Effector memory CD4-positive, alpha-beta T cell (primary cell): Measurements from ENCODE around the gene NDUFB5.

Experiments used
- DNase-seq, 3 donors: peaks; one replicate each; pipeline ENCODE4 v3.0.0-alpha.2; 2020
- H3K27ac ChIP-seq: 2 replicates; pipeline ENCODE4 v1.7.0; 2013; ENCODE audit warnings: mild to moderate bottlenecking, low read length, moderate library complexity; ENCODE audit not compliant: insufficient read depth, poor library complexity, severe bottlenecking
- H3K27me3 ChIP-seq: replicated peaks from 2 replicates; pipeline ENCODE4 v1.7.0; 2013; ENCODE audit warnings: mild to moderate bottlenecking, low read length; ENCODE audit not compliant: insufficient read depth, control insufficient read depth, poor library complexity, severe bottlenecking
- H3K36me3 ChIP-seq: 2 replicates; pipeline ENCODE4 v1.7.0; 2013; ENCODE audit warnings: mild to moderate bottlenecking, low read length, moderate library complexity; ENCODE audit not compliant: control insufficient read depth, insufficient read depth
- H3K4me1 ChIP-seq: 2 replicates; pipeline ENCODE4 v1.7.0; 2013; ENCODE audit warnings: low read length, mild to moderate bottlenecking; ENCODE audit not compliant: control insufficient read depth, insufficient read depth, poor library complexity, severe bottlenecking
- H3K4me3 ChIP-seq: 2 replicates; pipeline ENCODE4 v1.7.0; 2013; ENCODE audit warnings: low read length, low read depth, mild to moderate bottlenecking; ENCODE audit not compliant: insufficient read depth, poor library complexity, severe bottlenecking
- H3K9me3 ChIP-seq: 2 replicates; pipeline ENCODE4 v1.7.0; 2013; ENCODE audit warnings: mild to moderate bottlenecking, low read length, moderate library complexity; ENCODE audit not compliant: control insufficient read depth

Gene NDUFB5

DNA sequence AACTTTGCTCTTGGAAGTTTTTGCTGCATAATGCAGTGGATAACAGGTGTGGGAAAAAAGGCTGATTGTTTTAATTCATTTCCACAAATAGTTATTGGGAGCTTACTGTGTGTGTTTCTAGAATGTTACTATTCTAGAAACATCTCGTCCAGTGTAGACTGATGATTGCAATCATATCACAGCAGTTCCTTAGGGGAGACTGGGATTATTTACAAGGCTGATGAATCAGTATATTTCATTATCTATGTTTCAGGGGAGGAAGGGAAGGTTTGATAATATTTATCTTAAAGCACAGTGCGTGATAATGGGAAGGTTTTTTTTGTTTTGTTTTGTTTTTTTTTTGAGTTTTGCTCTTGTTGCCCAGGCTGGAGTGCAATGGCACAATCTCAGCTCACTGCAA, 50.6 kb downstream of the NDUFB5 start:
- H3K9me3 ChIP-seq, result no peaks in the 10 kb centered on the region
- peaks cover 5% of the 10 kb centered on the region for H3K4me1 ChIP-seq
- H3K4me3 ChIP-seq, result no peak overlapping the region
- H3K27ac ChIP-seq, result no peak overlapping the region
- H3K27me3 ChIP-seq, result no peaks in the 10 kb centered on the region
- DNase-seq, result no peak
- H3K36me3 ChIP-seq, result no peaks in the 10 kb centered on the region

DNA sequence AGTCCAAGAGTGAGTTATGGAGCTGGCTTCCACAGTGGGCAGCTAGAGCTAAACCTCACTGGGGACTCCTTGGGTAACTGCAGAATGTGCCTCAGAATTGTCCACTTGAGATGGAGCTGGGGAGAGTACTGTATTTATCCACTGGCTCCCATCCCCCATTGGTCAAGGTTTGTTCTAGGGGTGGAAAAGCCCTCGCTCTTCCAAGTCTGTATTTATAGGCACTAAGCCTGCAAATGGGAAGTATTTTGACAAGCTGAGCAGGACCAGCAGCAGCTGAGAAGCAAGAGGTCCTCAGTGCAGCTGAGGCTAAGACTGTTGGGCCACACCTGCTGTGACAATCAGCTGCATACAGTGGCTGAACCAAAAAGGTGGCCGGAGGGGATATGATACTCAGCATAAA, 54.0 kb downstream of the NDUFB5 start:
- DNase-seq, result no peak
- no peak overlapping the region for H3K4me3 ChIP-seq
- no peak overlapping the region for H3K27ac ChIP-seq
- peaks cover 5% of the 10 kb centered on the region for H3K4me1 ChIP-seq
- no peaks in the 10 kb centered on the region for H3K9me3 ChIP-seq
- no peaks in the 10 kb centered on the region for H3K27me3 ChIP-seq
- no peaks in the 10 kb centered on the region for H3K36me3 ChIP-seq

DNA sequence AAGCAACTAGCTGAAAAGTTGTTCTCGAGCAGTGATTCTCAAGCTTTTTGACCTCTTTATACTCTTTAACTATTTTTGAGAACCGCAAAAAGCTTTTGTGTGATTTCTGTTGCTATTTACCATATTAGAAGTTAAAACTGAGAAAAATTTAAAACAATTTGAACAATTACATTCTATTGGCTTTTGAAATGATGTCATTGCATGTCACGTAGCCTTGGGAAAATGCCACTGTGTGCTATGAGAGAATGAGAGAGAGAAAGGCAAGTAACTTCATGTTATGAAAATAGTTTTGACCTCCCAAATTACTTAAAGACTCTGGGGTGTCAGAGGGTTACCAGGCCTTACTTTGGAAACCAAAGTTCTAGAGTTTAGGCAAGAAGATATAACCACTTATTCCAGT, 56.3 kb downstream of the NDUFB5 start:
- DNase-seq, result no peak
- Histone ChIP-seq H3K4me3 (no peak overlapping the region), H3K4me1 (no peaks in the 10 kb centered on the region), H3K9me3 (no peaks in the 10 kb centered on the region), H3K36me3 (no peaks in the 10 kb centered on the region), H3K27me3 (no peaks in the 10 kb centered on the region), H3K27ac (no peak overlapping the region)

DNA sequence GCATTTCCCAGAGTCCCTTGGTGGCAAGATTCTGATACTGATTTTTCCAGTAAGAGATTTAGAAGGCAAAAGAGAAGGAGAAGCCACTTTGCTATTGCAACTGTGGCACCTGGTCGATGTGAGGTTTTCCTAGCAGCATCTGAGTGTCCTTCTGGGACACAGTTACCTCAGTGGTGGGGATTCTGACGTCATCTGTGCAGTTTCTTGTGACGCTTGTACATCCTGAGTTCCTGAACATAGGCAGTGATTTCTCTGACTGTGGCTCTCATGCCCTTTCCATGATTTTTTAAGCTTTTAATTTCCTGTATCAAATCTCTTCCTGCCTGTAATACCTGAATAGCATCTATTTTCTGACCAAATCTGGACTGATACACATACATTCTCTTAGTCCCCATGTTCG, 57.2 kb downstream of the NDUFB5 start:
- Histone ChIP-seq H3K4me1 (no peaks in the 10 kb centered on the region), H3K27me3 (no peaks in the 10 kb centered on the region), H3K36me3 (no peaks in the 10 kb centered on the region), H3K9me3 (no peaks in the 10 kb centered on the region), H3K27ac (no peak overlapping the region), H3K4me3 (no peak overlapping the region)
- no peak for DNase-seq

DNA sequence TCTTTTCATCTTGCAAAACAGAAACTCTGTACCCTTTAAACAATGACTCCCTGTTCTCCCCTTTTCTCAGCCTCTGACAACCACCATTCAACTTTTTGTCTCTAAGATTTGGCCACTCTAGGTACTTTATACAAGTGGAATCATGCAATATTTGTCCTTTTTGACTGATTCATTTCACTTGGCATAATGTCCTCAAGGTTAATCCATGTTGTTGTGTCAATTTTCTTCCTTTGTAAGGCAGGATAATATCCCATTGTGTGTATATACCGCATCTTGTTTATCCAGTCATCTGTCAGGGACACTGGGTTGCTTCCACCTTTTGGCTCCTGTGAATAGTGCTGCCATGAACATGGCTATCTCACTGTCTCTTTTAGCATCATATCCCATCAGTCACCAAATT, 58.5 kb downstream of the NDUFB5 start:
- H3K27ac ChIP-seq, result no peak overlapping the region
- H3K4me3 ChIP-seq, result no peak overlapping the region
- DNase-seq, result no peak
- no peaks in the 10 kb centered on the region for H3K4me1 ChIP-seq
- H3K27me3 ChIP-seq, result no peaks in the 10 kb centered on the region
- no peaks in the 10 kb centered on the region for H3K36me3 ChIP-seq
- H3K9me3 ChIP-seq, result no peaks in the 10 kb centered on the region

DNA sequence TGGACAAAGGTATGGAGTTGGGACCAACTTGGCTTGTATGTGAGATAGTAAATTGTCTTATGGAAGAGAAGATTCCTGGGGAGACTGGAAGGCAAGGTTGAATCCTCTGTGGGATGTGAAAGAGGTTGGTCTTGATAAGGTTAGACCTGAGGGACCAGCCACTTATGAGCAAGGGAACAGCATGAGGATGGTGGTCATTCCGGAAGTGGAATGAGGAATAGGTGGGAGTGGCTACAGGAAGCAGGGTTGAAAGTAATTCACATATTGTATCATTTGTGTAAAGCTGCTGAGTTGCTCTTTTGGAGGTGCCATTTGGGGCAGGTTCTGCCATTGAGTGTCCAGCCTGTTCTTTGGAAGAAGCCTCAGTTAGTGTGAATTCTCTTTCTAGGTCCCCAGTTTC, 61.4 kb downstream of the NDUFB5 start:
- Histone ChIP-seq H3K4me1 (no peaks in the 10 kb centered on the region), H3K27ac (no peak overlapping the region), H3K36me3 (no peaks in the 10 kb centered on the region), H3K9me3 (no peaks in the 10 kb centered on the region), H3K4me3 (no peak overlapping the region), H3K27me3 (no peaks in the 10 kb centered on the region)
- DNase-seq, result no peak

DNA sequence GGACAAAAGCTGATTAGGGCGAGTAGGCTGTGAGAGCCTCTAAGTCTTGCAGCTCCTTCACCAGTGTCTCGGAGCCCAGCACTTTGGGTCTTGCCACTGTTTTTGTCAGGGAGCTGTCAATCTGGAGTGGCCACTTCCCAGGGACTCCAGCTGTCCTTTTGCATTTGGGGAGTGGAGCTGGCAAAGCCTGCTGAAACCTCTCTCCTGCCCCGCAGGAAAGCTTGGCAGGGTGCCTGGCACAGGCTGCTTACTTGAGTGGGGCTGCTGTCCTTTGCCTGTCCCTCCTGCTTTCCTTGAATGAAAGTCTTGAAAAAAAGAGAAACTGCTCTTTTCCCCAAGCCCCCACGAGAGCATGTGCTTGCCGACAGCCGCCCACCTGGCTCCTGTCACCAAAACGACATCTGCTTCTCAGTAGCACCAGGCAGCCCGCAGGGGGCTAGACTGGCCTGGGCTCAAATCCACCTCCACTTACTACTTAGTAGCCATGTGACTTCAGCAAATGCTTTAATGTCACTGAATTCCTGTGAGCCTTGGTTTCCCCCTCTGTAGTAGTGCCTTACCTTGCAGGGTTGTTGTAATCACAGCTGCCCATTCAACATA, 61.9 kb downstream of the NDUFB5 start:
- Histone ChIP-seq H3K4me1 (no peaks in the 10 kb centered on the region), H3K36me3 (no peaks in the 10 kb centered on the region), H3K27ac (no peak overlapping the region), H3K9me3 (no peaks in the 10 kb centered on the region), H3K27me3 (no peaks in the 10 kb centered on the region), H3K4me3 (no peak overlapping the region)
- DNase-seq, result no peak

DNA sequence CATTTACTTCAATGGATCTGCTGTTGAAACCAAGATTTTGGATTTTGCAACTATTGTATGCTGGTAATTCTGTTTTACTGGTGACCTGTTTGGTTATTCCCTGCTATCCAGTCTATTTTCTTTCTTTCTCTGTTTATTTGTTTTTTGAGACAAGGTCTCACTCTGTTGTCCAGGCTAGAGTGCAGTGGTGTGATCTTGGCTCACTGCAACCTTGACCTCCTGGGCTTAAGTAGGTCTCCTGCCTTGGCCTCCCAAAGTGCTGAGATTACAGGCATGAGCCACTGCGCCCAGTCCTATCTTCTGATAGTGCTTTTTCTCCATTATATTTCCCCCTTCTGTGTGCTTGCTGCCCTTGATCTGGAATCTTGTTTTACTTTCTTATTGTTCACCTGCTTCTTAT, 63.8 kb downstream of the NDUFB5 start:
- Histone ChIP-seq H3K9me3 (no peaks in the 10 kb centered on the region), H3K36me3 (no peaks in the 10 kb centered on the region), H3K4me3 (no peak overlapping the region), H3K27me3 (no peaks in the 10 kb centered on the region), H3K4me1 (no peaks in the 10 kb centered on the region), H3K27ac (no peak overlapping the region)
- DNase-seq, result no peak

DNA sequence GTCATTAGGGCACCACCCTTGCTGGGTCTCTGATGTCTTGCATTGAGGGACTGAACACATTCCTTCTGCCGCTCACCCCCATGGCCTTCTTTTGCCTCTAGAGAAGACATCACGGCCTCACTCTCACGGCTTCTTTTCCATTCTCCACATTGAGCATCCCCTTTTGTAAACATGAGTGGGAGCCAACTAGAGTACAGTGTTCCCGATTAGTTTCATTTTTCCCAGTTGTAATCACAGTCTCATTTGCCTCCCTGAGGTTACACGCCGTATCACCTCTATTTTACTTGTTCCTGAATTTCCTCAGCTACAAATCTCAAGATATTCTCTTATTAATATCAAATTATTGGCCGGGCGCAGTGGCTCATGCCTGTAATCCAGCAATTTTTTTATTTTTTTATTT, 65.7 kb downstream of the NDUFB5 start:
- no peaks in the 10 kb centered on the region for H3K27me3 ChIP-seq
- H3K4me3 ChIP-seq, result no peak overlapping the region
- no peak overlapping the region for H3K27ac ChIP-seq
- no peak for DNase-seq
- no peaks in the 10 kb centered on the region for H3K36me3 ChIP-seq
- no peaks in the 10 kb centered on the region for H3K4me1 ChIP-seq
- H3K9me3 ChIP-seq, result no peaks in the 10 kb centered on the region

DNA sequence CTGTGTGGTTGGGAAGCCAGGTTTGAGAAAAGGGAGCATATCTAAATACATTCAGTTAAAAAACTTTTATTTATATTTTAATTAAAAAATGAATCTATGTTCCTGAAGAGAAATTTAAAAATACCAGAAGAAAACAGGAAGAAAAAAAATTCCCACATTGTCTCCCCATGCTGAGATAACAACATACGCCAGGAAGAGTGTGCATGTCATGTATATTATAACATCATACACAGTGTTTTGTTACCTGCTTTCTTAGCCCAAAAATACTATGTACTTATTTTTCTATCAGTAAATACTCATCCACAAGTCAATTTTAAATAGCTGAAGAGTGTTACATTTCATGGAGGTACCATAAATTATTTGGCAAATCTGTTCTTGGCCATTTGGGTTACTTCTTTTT, 66.7 kb downstream of the NDUFB5 start:
- Histone ChIP-seq H3K27ac (no peak overlapping the region), H3K36me3 (no peaks in the 10 kb centered on the region), H3K9me3 (no peaks in the 10 kb centered on the region), H3K4me1 (no peaks in the 10 kb centered on the region), H3K4me3 (no peak overlapping the region), H3K27me3 (no peaks in the 10 kb centered on the region)
- DNase-seq, result no peak
